ENCODE data around the gene PEX11G. TPM values are rescaled to one million over a fixed set of nuclear protein-coding genes. Genes with fewer than 3 reads are reported as not detected.

The PEX11G gene
- total RNA-seq, 1 experiment from 2014 or later, result 2.8 TPM

GRCh38 chr19:7428651-7429113 is 60.2 kb downstream of the PEX11G start:
- Histone ChIP-seq H2BK12ac (ENCODE audit: insufficient read length, low read depth, low read length) (no peak overlapping the region), H3K14ac (ENCODE audit: insufficient read depth, low read length) (no peak overlapping the region), H3K4me2 (ENCODE audit: insufficient read depth, insufficient read length, low read length) (no peak overlapping the region), H3K27me3 (ENCODE audit: insufficient read depth, low read length) (no peaks in the 10 kb centered on the region), H3K27ac (ENCODE audit: insufficient read length, low read depth, low read length) (no peak overlapping the region), H3K9me3 (ENCODE audit: control insufficient read depth, low read depth, low read length) (no peaks in the 10 kb centered on the region), H3K56ac (ENCODE audit: insufficient read length, low read depth, low read length) (no peak overlapping the region), H3K4me1 (ENCODE audit: insufficient read depth, low read length) (no peaks in the 10 kb centered on the region), H3K23me2 (ENCODE audit: insufficient read length, low read depth, low read length, poor library complexity, severe bottlenecking) (no peaks in the 10 kb centered on the region), H2BK5ac (ENCODE audit: insufficient read length, low read length) (no peak overlapping the region), H2BK15ac (ENCODE audit: low read depth, low read length) (no peak overlapping the region), H3K18ac (ENCODE audit: insufficient read length, low read depth, low read length) (no peak overlapping the region), H3T11ph (ENCODE audit: low read length) (no peak overlapping the region), H4K5ac (ENCODE audit: insufficient read length, low read depth, low read length) (no peak overlapping the region), H2AFZ (ENCODE audit: low read length) (no peak overlapping the region), H3K23ac (ENCODE audit: insufficient read length, low read depth, low read length) (no peak overlapping the region), H2BK120ac (ENCODE audit: low read depth, low read length, poor library complexity, severe bottlenecking) (no peak overlapping the region), H4K20me1 (ENCODE audit: control insufficient read depth, insufficient read depth, insufficient read length) (no peaks in the 10 kb centered on the region), H3K9ac (ENCODE audit: extremely low read depth, insufficient read length, low read length) (no peak overlapping the region), H4K8ac (replicated peaks; ENCODE audit: insufficient read length, low read depth, low read length) (no peak overlapping the region), H3K4ac (ENCODE audit: low read depth, low read length) (no peak overlapping the region), H2BK20ac (ENCODE audit: low read depth, low read length, poor library complexity, severe bottlenecking) (no peak overlapping the region), H3K79me2 (ENCODE audit: insufficient read depth, low read length) (no peaks in the 10 kb centered on the region), H3K79me1 (ENCODE audit: insufficient read depth, low read depth, low read length, poor library complexity, severe bottlenecking) (no peaks in the 10 kb centered on the region), H2AK5ac (ENCODE audit: insufficient read length, low read length) (no peak overlapping the region), H4K91ac (ENCODE audit: insufficient read length, low read depth, low read length) (no peak overlapping the region)
- no CpG with 5 or more reads among the region's 20 CpGs for WGBS (ENCODE audit: extremely low coverage, insufficient read length, low lambda C conversion rate)
- Mint-ChIP-seq H3K27ac (peak overlapping the region in 1 of 3 experiments; percentile 96; a peak in 1 of 7 replicates), H3K4me3 (no peak overlapping the region), H3K27me3 (ENCODE audit: low read depth) (no peaks in the 10 kb centered on the region), H3K4me1 (no peaks in the 10 kb centered on the region), H3K9me3 (no peaks in the 10 kb centered on the region), H3K36me3 (ENCODE audit: insufficient read depth in 1 of 3, low read depth in 3 of 3) (peaks cover 0 to 3% (median 0%) of the 10 kb centered on the region in 3 experiments; a peak in 1 of 7 replicates)
- no peak for DNase-seq
- no peak for TF ChIP-seq CTCF (conservative IDR thresholded peaks at IDR 0.05)

All from H9 (cell line).